Neural cell (in vitro differentiated cells): ENCODE results near the gene IFRD2. TPM values are rescaled to one million over a fixed set of nuclear protein-coding genes. Genes with fewer than 3 reads are reported as not detected.

Source experiments
- H2AFZ ChIP-seq: fragments of 200-600, 300-800 bp; sonication (generic), shearing (Covaris generic); 2 replicates; pipeline ENCODE4 v1.6.0; 2014; ENCODE audit warnings: low read depth, mild to moderate bottlenecking, antibody characterized with exemption, low read length, moderate library complexity
- H3F3A ChIP-seq: fragments of 200-600 bp; shearing (Covaris generic); 2 replicates; pipeline ENCODE4 v1.6.1; 2016; ENCODE audit warnings: mild to moderate bottlenecking, moderate library complexity, mixed read lengths, antibody characterized with exemption, low read length; ENCODE audit not compliant: insufficient read depth, poor library complexity, severe bottlenecking
- H3K27ac ChIP-seq: fragments of 200-600, 300-800 bp; sonication (generic), shearing (Covaris generic); 2 replicates; pipeline ENCODE4 v1.5.1; 2014; ENCODE audit warnings: mild to moderate bottlenecking, low read length, moderate library complexity
- H3K27me3 ChIP-seq: fragments of 300-800, 200-600 bp; sonication (generic), shearing (Covaris generic); 2 replicates; pipeline ENCODE4 v1.6.0; 2014; ENCODE audit warnings: mild to moderate bottlenecking, low read depth, low read length, moderate library complexity; ENCODE audit not compliant: insufficient read depth
- H3K36me3 ChIP-seq: fragments of 300-800, 200-600 bp; sonication (generic), shearing (Covaris generic); 2 replicates; pipeline ENCODE4 v1.5.1; 2014; ENCODE audit warnings: mild to moderate bottlenecking, antibody characterized with exemption, low read length, moderate library complexity; ENCODE audit not compliant: insufficient read depth
- H3K4me2 ChIP-seq: fragments of 300-800, 200-600 bp; sonication (generic), shearing (Covaris generic); 2 replicates; pipeline ENCODE4 v1.6.0; 2014; ENCODE audit warnings: mild to moderate bottlenecking, low read length
- H3K4me3 ChIP-seq: fragments of 300-800, 200-600 bp; sonication (generic), shearing (Covaris generic); 2 replicates; pipeline ENCODE4 v1.5.1; 2014; ENCODE audit warnings: mild to moderate bottlenecking, low read length, moderate library complexity
- H3K79me2 ChIP-seq: fragments of 200-600 bp; shearing (Covaris generic); replicated peaks from 2 replicates; pipeline ENCODE4 v1.6.0; 2014; ENCODE audit warnings: mild to moderate bottlenecking, low read length, moderate library complexity; ENCODE audit not compliant: insufficient read depth
- H3K9ac ChIP-seq: fragments of 300-800, 200-600 bp; sonication (generic), shearing (Covaris generic); 2 replicates; pipeline ENCODE4 v1.6.1; 2016; ENCODE audit warnings: mild to moderate bottlenecking, low read length, mixed read lengths
- H3K9me2 ChIP-seq: fragments of 200-600 bp; shearing (Covaris generic); 2 replicates; pipeline ENCODE4 v1.6.1; 2016; ENCODE audit warnings: mild to moderate bottlenecking, low read length, mixed read lengths; ENCODE audit not compliant: insufficient read depth
- H3K9me3 ChIP-seq: fragments of 200-600, 300-800 bp; sonication (generic), shearing (Covaris generic); 2 replicates; pipeline ENCODE4 v1.6.1; 2016; ENCODE audit warnings: mild to moderate bottlenecking, mixed run types, low read length, moderate library complexity, mixed read lengths
- H4K20me1 ChIP-seq: fragments of 200-600 bp; shearing (Covaris generic); 2 replicates; pipeline ENCODE4 v1.6.1; 2016; ENCODE audit warnings: mild to moderate bottlenecking, mixed run types; ENCODE audit not compliant: insufficient read depth
- CTCF ChIP-seq: fragments of 450-650 bp; IDR thresholded peaks from 2 replicates; pipeline ENCODE4 v1.5.1; 2014; ENCODE audit warnings: antibody characterized with exemption, mild to moderate bottlenecking, moderate library complexity; ENCODE audit not compliant: poor library complexity, severe bottlenecking
- EP300 ChIP-seq: fragments of 450-650 bp; conservative IDR thresholded peaks from 2 replicates; pipeline ENCODE4 v1.6.1; 2014; ENCODE audit warnings: antibody characterized with exemption, mild to moderate bottlenecking, moderate library complexity; ENCODE audit not compliant: poor library complexity, severe bottlenecking
- EZH2 ChIP-seq: fragments of 200-600, 300-800 bp; shearing (Covaris generic), sonication (generic); IDR thresholded peaks from 2 replicates; pipeline ENCODE4 v1.6.1; 2014; ENCODE audit warnings: antibody characterized with exemption, low read length, borderline replicate concordance, mild to moderate bottlenecking; ENCODE audit not compliant: insufficient read depth, poor library complexity, severe bottlenecking
- MXI1 ChIP-seq: fragments of 450-650 bp; conservative IDR thresholded peaks from 2 replicates; pipeline ENCODE4 v1.6.1; 2014; ENCODE audit warnings: antibody characterized with exemption, mild to moderate bottlenecking; ENCODE audit not compliant: poor library complexity, severe bottlenecking
- POLR2AphosphoS5 ChIP-seq: IDR thresholded peaks from 2 replicates; pipeline ENCODE4 v1.6.1; 2012
- RAD21 ChIP-seq: fragments of 450-650 bp; conservative IDR thresholded peaks from 2 replicates; pipeline ENCODE4 v1.6.1; 2014; ENCODE audit warnings: antibody characterized with exemption, mild to moderate bottlenecking, moderate library complexity
- REST ChIP-seq: IDR thresholded peaks from 2 replicates; pipeline ENCODE4 v1.6.1; 2012; ENCODE audit warnings: borderline replicate concordance
- SMC3 ChIP-seq: fragments of 450-650 bp; conservative IDR thresholded peaks from 2 replicates; pipeline ENCODE4 v1.6.1; 2014; ENCODE audit warnings: antibody characterized with exemption, mild to moderate bottlenecking, moderate library complexity; ENCODE audit not compliant: poor library complexity
- TAF1 ChIP-seq: IDR thresholded peaks from 2 replicates; pipeline ENCODE4 v1.6.1; 2012; ENCODE audit warnings: low read depth
- polyA plus RNA-seq: library from polyadenylated mRNA; depleted of rRNA; stranded (reverse); fragments of >200 nt; gene quantifications from 2 replicates; pipeline ENCODE4 v1.2.3, GENCODE V29; 2014

IFRD2 gene
- polyA plus RNA-seq, 1 donor from 2014 or later = 41.8 TPM

GRCh38 chr3:50242851-50243542 lies 49.2 kb downstream of the IFRD2 start (continued):
- TF ChIP-seq REST = no peak
- no peak for TF ChIP-seq MXI1

GRCh38 chr3:50242381-50242770 lies 49.9 kb downstream of the IFRD2 start:
- no peak overlapping the region for H3K4me3 ChIP-seq
- H3K9ac ChIP-seq = peak overlapping the region; percentile 78
- H3K27ac ChIP-seq = no peak overlapping the region

More at GRCh38 chr3:50242381-50242770, 49.9 kb downstream of the IFRD2 start:
- Histone ChIP-seq H3K9me2 (no peaks in the 10 kb centered on the region), H2AFZ (no peak overlapping the region), H3K9me3 (no peaks in the 10 kb centered on the region), H3K36me3 (no peaks in the 10 kb centered on the region), H3K27me3 (no peaks in the 10 kb centered on the region), H4K20me1 (no peaks in the 10 kb centered on the region), H3K79me2 (peaks cover 89% of the 10 kb centered on the region), H3K4me2 (no peak overlapping the region), H3F3A (no peaks in the 10 kb centered on the region)
- no peak for TF ChIP-seq REST
- TF ChIP-seq CTCF = no peak
- TF ChIP-seq EZH2 = no peak
- TF ChIP-seq SMC3 = no peak
- TF ChIP-seq TAF1 = no peak
- TF ChIP-seq MXI1 = no peak
- TF ChIP-seq EP300 = no peak
- TF ChIP-seq POLR2AphosphoS5 = no peak
- TF ChIP-seq RAD21 = no peak
